GM12801 (cell line): ENCODE data around the gene IL27RA.

Source experiments
- TF ChIP-seq, protein P1 (sequence below): IDR thresholded peaks from one replicate; pipeline ENCODE4 v1.5.1; 2011; ENCODE audit warnings: control low read depth; ENCODE audit not compliant: insufficient read length; ENCODE audit errors: extremely low read depth

IL27RA gene

DNA sequence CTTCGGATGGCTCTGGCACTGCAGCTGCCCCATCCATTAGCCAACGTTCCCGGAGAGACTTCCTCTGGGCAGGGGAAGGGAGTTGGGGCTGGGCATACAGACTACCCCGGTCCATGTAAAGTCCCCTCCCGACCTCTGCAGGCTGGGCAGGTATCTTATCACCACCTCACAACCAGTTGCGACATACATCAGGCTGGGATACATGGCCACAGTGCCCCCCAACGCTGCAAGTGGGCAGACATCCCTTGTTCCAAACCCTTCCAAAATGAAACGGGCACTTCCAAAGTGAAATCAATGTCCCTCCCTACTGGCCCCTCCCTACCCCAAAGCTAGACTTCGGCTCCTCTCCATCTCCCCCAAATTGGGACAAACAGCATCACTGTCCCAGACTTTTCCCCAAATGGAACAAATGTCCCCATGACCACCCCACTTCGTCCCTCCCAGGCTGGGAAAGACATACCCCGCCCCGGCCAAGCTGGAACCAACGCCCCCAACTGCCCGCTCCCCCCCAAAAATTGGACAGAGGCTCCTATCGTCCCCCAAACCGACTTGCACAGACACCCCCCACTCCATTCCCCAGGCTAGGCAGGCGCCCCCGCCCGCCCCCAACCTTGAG lies 25.3 kb downstream of the IL27RA start:
- TF ChIP-seq, protein P1, sequence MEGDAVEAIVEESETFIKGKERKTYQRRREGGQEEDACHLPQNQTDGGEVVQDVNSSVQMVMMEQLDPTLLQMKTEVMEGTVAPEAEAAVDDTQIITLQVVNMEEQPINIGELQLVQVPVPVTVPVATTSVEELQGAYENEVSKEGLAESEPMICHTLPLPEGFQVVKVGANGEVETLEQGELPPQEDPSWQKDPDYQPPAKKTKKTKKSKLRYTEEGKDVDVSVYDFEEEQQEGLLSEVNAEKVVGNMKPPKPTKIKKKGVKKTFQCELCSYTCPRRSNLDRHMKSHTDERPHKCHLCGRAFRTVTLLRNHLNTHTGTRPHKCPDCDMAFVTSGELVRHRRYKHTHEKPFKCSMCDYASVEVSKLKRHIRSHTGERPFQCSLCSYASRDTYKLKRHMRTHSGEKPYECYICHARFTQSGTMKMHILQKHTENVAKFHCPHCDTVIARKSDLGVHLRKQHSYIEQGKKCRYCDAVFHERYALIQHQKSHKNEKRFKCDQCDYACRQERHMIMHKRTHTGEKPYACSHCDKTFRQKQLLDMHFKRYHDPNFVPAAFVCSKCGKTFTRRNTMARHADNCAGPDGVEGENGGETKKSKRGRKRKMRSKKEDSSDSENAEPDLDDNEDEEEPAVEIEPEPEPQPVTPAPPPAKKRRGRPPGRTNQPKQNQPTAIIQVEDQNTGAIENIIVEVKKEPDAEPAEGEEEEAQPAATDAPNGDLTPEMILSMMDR: no peak

DNA sequence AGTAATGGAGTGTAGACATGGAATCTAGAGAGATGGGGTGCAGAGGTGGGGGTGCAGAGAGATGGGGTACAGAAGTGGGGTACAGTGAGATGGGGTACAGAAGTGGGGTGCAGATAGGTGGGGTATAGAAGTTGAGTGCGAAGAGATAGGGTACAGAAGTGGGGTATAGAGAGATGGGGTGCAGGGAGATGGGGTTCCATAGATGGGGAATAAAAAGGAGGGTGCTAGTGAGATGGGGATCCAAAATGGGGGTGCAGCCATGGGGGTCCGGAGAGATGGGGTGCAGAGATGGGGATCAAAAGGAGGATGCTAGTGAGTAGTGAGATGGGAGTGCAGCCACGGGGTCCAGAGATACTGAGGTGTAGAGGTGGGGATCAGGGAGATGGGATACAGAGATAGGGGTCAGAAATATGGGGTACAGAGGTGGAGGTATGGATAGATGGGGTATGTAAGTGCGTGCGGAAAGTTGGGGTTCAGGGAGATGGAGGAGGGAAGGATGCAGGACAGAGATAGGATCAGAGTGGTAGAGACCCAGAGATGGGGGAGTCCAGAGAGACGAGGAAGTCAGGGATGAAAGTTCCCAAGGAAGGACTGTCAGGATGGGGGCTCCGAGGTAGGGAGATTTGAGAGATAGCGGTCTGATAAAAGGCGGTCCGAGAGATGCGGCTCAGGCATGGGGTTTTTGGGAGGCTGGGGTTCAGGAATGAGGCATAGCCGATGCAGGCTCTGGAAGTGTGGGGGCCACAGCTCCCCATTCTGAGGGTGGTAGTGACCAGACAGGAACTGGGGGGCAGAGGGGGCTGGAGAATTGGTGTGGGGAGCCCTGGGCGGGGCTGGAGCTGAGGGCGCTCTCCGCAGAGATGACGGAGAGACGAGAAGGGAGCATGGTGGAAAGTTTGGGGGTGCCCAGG lies 26.9 kb downstream of the IL27RA start:
- TF ChIP-seq, protein P1: no peak

DNA sequence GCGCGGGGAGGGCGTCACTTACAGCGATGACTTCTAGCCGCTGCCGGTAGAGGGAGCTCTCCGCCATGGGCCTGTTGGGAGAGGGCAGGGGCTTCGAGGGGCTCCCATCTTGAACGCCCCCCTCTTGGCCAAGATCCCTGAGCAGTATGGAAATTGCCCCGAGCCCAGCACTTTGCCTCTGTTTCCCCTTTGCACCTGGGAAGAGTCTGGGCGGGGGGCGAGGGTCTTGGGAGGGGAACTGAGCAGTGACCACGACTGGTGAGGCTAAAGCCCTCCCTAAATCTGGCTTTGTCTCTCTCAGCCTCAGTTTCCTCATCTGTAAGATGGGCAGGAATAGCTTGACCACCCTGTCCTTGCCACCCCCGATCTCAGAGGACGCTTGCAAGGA lies 27.5 kb downstream of the IL27RA start:
- TF ChIP-seq, protein P1: no peak

DNA sequence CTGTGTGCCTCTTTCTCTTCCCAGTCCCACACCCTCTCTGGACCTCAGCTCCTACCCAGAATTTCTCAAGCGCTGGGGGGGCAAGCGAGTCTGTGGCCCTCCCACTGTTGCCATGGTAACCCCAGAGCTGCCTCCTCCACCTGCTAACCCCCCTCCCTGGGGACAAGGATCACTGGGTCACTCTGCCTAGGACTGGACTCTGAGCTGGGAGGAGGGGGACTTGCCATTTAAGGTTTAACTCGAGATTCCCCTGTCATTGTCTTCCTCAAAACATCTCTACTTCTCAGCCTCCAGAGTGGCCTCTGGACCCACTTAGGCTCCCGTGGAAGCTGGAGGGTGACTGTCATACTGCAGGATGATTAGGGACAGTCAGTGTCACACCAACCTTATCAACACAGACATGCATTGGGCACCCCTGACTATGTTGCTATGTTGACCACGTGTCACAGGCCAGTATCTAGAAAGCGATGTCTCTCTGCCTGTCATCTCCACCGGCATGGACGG lies 28.1 kb downstream of the IL27RA start:
- TF ChIP-seq, protein P1: no peak

DNA sequence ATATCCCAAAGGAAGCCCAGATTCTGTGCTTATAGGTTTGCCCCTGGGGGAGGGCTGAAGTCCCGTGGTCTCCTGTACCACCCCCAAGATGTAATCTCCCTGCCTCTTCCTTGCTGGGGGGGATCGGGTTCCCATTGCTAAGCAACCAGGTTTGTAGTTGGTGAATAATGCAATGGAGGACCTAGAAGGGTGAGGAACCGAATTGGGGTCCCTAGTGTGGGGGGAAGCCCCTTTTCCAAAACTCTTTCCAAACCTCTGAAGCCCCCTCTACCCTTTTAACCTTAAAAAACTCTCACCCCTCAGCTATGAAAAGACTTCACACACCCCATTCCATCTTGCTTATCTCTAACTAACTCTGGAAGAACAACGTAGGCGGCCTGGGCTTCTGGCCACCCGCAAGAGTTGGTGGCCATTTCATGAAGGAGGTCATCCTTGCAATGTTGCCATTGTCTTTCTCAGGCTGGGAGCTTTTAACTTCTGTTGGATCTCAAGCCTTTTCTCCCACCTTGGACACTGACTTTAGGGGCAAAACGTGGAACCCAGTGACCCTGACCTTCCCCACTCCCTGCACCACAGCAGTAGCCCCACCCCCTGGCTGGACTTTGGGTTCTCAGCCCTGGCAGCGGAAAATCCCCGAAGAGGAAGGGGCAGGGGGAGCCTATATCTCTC lies 29.7 kb downstream of the IL27RA start:
- TF ChIP-seq, protein P1: no peak

DNA sequence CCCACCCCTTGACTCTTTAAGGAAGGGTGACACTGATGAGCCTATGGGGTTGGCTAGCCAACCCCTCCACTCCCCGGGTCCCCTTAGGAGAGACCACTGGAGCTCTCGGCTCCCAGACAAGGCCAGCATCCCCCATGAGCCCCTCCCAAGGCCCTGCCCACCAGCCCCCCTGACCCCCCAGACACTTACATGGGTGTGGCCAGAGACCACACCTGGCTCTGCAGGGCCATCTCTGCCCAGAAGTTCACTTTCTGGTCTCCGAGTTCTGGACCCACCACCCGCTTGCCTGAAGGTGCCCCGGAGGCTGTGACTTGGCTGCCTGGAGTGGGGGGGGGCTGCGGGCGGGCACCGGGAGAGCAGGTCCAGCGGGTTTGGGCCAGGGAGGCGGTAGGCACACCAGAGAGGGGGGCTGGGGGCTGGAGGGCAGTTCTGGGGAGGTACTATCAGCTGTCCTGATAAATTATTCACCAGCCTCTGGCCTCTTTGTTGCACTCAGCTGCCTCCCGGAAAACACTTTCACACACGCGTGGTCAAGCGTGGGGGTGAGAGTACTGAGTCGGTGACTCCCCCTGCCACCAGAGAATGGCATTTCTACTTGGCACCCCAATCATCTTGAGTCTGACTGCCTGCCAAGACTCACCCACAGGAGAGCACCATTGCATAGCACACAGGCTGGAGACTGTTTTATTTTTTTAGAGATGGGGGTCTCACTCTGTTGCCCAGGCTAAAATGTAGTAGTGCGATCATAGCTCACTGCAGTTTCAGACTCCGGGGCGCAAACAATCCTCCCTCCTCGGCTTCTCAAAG lies 30.4 kb downstream of the IL27RA start, which contains the start of gene PALM3:
Gene PALM3 (minus strand): TSS at position 326 of the 807 bp plus-strand sequence. CDS start 96 bp downstream, at position 230.
- TF ChIP-seq, protein P1: no peak

DNA sequence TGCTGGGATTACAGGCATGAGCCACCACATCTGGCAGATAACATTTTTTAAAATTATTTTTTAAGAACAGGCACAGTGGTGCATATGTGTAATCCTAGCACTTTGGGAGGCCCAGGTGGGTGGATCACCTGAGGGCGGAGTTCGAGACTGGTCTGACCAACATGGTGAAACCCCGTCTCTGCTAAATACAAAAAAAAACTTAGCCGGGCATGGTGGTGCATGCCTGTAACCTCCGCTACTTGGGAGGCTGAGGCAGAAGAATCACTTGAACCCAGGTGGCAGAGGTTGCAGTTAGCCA lies 30.9 kb downstream of the IL27RA start:
- TF ChIP-seq, protein P1: no peak
